HepG2 (cell line): ENCODE results near the gene SGPL1. TPM values are rescaled to one million over a fixed set of nuclear protein-coding genes. Genes with fewer than 3 reads are reported as not detected.

Source experiments
- ATAC-seq: fragments of 200-7000 bp; cut with Tn5 transposase; 3 replicates; pipeline ENCODE4 v1.9.1; 2020; ENCODE audit warnings: mild to moderate bottlenecking, moderate library complexity
- BruUV-seq: library from RNA; stranded (reverse); fragments of 400-500 nt; replicated peaks from 2 replicates; lab custom pipeline; 2021; lab: Mats Ljungman, UMichigan
- CTCF ChIA-PET: fragments of 300-600 bp; formaldehyde crosslinking; extraction: SDS; loops from one replicate; lab custom pipeline; 2021; ENCODE audit warnings: low total read pairs, inconsistent platforms, low intra/inter-chr PET ratio; lab: Yijun Ruan, JAX
- POLR2A ChIA-PET: fragments of 350-600 bp; sonication (Branson Sonifier 250); formaldehyde crosslinking; loops from one replicate; lab custom pipeline; 2020; ENCODE audit warnings: antibody characterized with exemption, inconsistent platforms; lab: Yijun Ruan, JAX
- DNase-seq: peaks from one replicate; pipeline ENCODE4 v3.0.0-alpha.2; 2015; ENCODE audit warnings: low spot score
- FAIRE-seq: peaks from 3 replicates; lab custom pipeline; 2011; peaks lifted over from hg19 to GRCh38; lab: Jason Lieb, UNC
- H2AFZ ChIP-seq: one replicate; pipeline ENCODE4 v1.6.1; 2011; ENCODE audit warnings: low read length, inconsistent platforms
- H3K27ac ChIP-seq: fragments of 300-600 bp; 3 replicates; pipeline ENCODE4 v1.8.0; 2011; ENCODE audit warnings: mixed run types, mild to moderate bottlenecking, mixed read lengths, low read length, inconsistent platforms; ENCODE audit not compliant: insufficient read depth; ENCODE audit errors: extremely low read length
- H3K27me3 ChIP-seq, 2 experiments: fragments of 200-600 bp in 1 of 2; 2 replicates in 1 of 2; 3 replicates in 1 of 2; pipeline versions ENCODE4 v1.6.0 to v1.8.0; 2011; ENCODE audit warnings: low read length in 2 of 2, mild to moderate bottlenecking in 2 of 2, moderate library complexity in 2 of 2, inconsistent platforms in 1 of 2; ENCODE audit not compliant: insufficient read depth in 2 of 2, control insufficient read depth in 1 of 2
- H3K36me3 ChIP-seq, 2 experiments: fragments of 200-600 bp in 1 of 2; replicated peaks in 1 of 2; 2 replicates in 1 of 2; 3 replicates in 1 of 2; pipeline versions ENCODE4 v1.5.1 to v1.8.0; 2011; ENCODE audit warnings: low read length in 2 of 2, inconsistent platforms in 1 of 2; ENCODE audit not compliant: insufficient read depth in 2 of 2, control insufficient read depth in 1 of 2
- H3K4me1 ChIP-seq: 2 replicates; pipeline ENCODE4 v1.5.1; 2012; ENCODE audit warnings: low read length, inconsistent platforms; ENCODE audit not compliant: insufficient read depth
- H3K4me2 ChIP-seq: 2 replicates; pipeline ENCODE4 v1.6.0; 2011; ENCODE audit warnings: low read depth, low read length, inconsistent platforms
- H3K4me3 ChIP-seq, 3 experiments: fragments of 200-600 bp in 1 of 3; sonication (generic), shearing (Covaris generic) in 1 of 3; replicated peaks in 1 of 3; 2 replicates each; pipeline ENCODE4 v1.5.1; 2011 to 2016; ENCODE audit warnings: low read length in 3 of 3, inconsistent platforms in 2 of 3, low read depth in 2 of 3, mild to moderate bottlenecking in 2 of 3, control low read depth in 1 of 3, mixed read lengths in 1 of 3; ENCODE audit not compliant: insufficient read depth in 1 of 3
- H3K79me2 ChIP-seq: one replicate; pipeline ENCODE4 v1.6.1; 2011; ENCODE audit warnings: low read length, inconsistent platforms; ENCODE audit not compliant: insufficient read depth
- H3K9ac ChIP-seq: 2 replicates; pipeline ENCODE4 v1.6.0; 2011; ENCODE audit warnings: mild to moderate bottlenecking, low read depth, low read length, inconsistent platforms; ENCODE audit not compliant: insufficient read depth
- H3K9me3 ChIP-seq: 2 replicates; pipeline ENCODE4 v1.5.1; 2012; ENCODE audit warnings: mild to moderate bottlenecking, low read length
- H4K20me1 ChIP-seq: 2 replicates; pipeline ENCODE4 v1.6.0; 2011; ENCODE audit warnings: inconsistent platforms, mild to moderate bottlenecking, low read length, moderate library complexity; ENCODE audit not compliant: insufficient read depth
- GFI1 ChIP-seq: sonication (generic); formaldehyde crosslinking; IDR thresholded peaks from 2 replicates; pipeline ENCODE4 v1.5.0; 2020; ENCODE audit warnings: missing genetic modification reagents, mild to moderate bottlenecking, borderline replicate concordance
- JUNB ChIP-seq: sonication (generic); formaldehyde crosslinking; IDR thresholded peaks from 2 replicates; pipeline ENCODE4 v1.8.0; 2022; ENCODE audit warnings: missing genetic modification reagents, mild to moderate bottlenecking, borderline replicate concordance
- KDM5B ChIP-seq: sonication (generic); formaldehyde crosslinking; IDR thresholded peaks from 2 replicates; pipeline ENCODE4 v1.4.0; 2020; ENCODE audit warnings: missing genetic modification reagents, mild to moderate bottlenecking, borderline replicate concordance
- PRDM10 ChIP-seq: sonication (generic); formaldehyde crosslinking; IDR thresholded peaks from 2 replicates; pipeline ENCODE4 v1.4.0; 2020; ENCODE audit warnings: low read depth, missing genetic modification reagents
- SATB2 ChIP-seq: sonication (generic); formaldehyde crosslinking; IDR thresholded peaks from 2 replicates; pipeline ENCODE4 v1.5.0; 2020; ENCODE audit warnings: missing genetic modification reagents
- SMYD3 ChIP-seq: sonication (generic); formaldehyde crosslinking; IDR thresholded peaks from 2 replicates; pipeline ENCODE4 v1.8.1; 2023; ENCODE audit warnings: mild to moderate bottlenecking, missing genetic modification reagents
- ZBTB26 ChIP-seq: IDR thresholded peaks from 2 replicates; pipeline ENCODE4 v1.6.1; 2016; ENCODE audit warnings: missing compliant biosample characterization, missing genetic modification reagents, borderline replicate concordance
- ZNF33A ChIP-seq: sonication (generic); formaldehyde crosslinking; IDR thresholded peaks from 2 replicates; pipeline ENCODE4 v1.5.1; 2020; ENCODE audit warnings: missing genetic modification reagents, mild to moderate bottlenecking, moderate library complexity, borderline replicate concordance
- ZNF350 ChIP-seq: sonication (generic); formaldehyde crosslinking; IDR thresholded peaks from 2 replicates; pipeline ENCODE4 v1.4.0; 2020; ENCODE audit warnings: mild to moderate bottlenecking, low read depth, missing genetic modification reagents, borderline replicate concordance
- ZNF597 ChIP-seq: sonication (generic); formaldehyde crosslinking; IDR thresholded peaks from 2 replicates; pipeline ENCODE4 v1.5.0; 2020; ENCODE audit warnings: missing genetic modification reagents
- ZNF7 ChIP-seq: IDR thresholded peaks from 2 replicates; pipeline ENCODE4 v1.6.1; 2016; ENCODE audit warnings: missing biosample characterization, missing genetic modification reagents
- ZNF839 ChIP-seq: sonication (generic); formaldehyde crosslinking; IDR thresholded peaks from 2 replicates; pipeline ENCODE4 v1.4.0; 2020; ENCODE audit warnings: missing genetic modification reagents, mild to moderate bottlenecking, borderline replicate concordance
- WGBS: methylation state at CpG from one replicate; pipeline ENCODE4 v1.1.6; 2017; ENCODE audit warnings: low lambda C conversion rate; 5-methylcytosine and 5-hydroxymethylcytosine counted together
- in situ Hi-C: cut with HindIII; loops from 2 replicates; pipeline ENCODE4 v1.10.0; 2017; ENCODE audit warnings: low pct_unique_long_range_greater_than_20kb; ENCODE audit not compliant: extremely low pct_ligation_motif_present
- intact Hi-C: fragments of 100-400 bp; cut with micrococcal nuclease; formaldehyde crosslinking; loops from one replicate; pipeline ENCODE4 v1.10.0; 2022; ENCODE audit not compliant: unreplicated experiment
- polyA plus RNA-seq, 8 experiments: library from polyadenylated mRNA; depleted of rRNA in 3 of 8; stranded (reverse) in 7 of 8; unstranded in 1 of 8; fragments of >200 nt; fragmentation: Illumina TruSeq in 4 of 8; extraction: Trizol in 4 of 8; gene quantifications; 2 replicates each; pipeline versions ENCODE4 v1.2.1 to v1.2.3, GENCODE V29; 2011 to 2016; ENCODE audit warnings: low read depth in 4 of 8, missing spikeins in 1 of 8, mixed read lengths in 1 of 8; ENCODE audit not compliant: insufficient read depth in 1 of 8
- total RNA-seq, 5 experiments: library from RNA; depleted of rRNA; stranded (reverse); fragments of >200 nt; fragmentation: Illumina TruSeq; extraction: Trizol; gene quantifications; 2 replicates each; pipeline ENCODE4 v1.2.3, GENCODE V29; 2016; ENCODE audit warnings: low read depth in 1 of 5
- TF ChIP-seq, protein P1 (sequence below): IDR thresholded peaks from 2 replicates; pipeline ENCODE4 v1.6.1; 2016; ENCODE audit warnings: low read depth, control low read depth
- TF ChIP-seq, protein P2 (sequence below): sonication (generic); formaldehyde crosslinking; IDR thresholded peaks from 2 replicates; pipeline ENCODE4 v1.9.0; 2021; ENCODE audit warnings: missing genetic modification reagents, borderline replicate concordance

Gene SGPL1
- total and polyA plus RNA-seq, 2 of the 13 experiments (the other 11 are each of a cell fraction or from before 2014, with no cell fraction given), result 17.6 to 25.0 TPM

GRCh38 chr10:70872291-70872690 is 56.5 kb downstream of the SGPL1 start:
- ChIA-PET CTCF (no interaction called here), POLR2A (no interaction called here)
- FAIRE-seq (no peak), ATAC-seq (no peak), DNase-seq (no peak)
- Histone ChIP-seq H2AFZ (no peak overlapping the region), H3K4me2 (no peak overlapping the region), H3K9ac (no peak overlapping the region), H3K9me3 (no peaks in the 10 kb centered on the region), H3K79me2 (no peaks in the 10 kb centered on the region), H3K4me1 (peaks cover 7% of the 10 kb centered on the region; the same call in 1 of the 2 replicates), H3K27me3 (no peaks in the 10 kb centered on the region), H3K36me3 (peaks cover 10 to 25% of the 10 kb centered on the region in 2 experiments), H3K27ac (no peak overlapping the region), H4K20me1 (no peaks in the 10 kb centered on the region), H3K4me3 (no peak overlapping the region)
- no peak for TF ChIP-seq ZNF33A (CRISPR knock-in tag)
- no peak for TF ChIP-seq ZNF350 (CRISPR knock-in tag)
- TF ChIP-seq ZNF839 (CRISPR knock-in tag), result no peak
- no peak for TF ChIP-seq ZNF597 (CRISPR knock-in tag)
- TF ChIP-seq, protein P1, sequence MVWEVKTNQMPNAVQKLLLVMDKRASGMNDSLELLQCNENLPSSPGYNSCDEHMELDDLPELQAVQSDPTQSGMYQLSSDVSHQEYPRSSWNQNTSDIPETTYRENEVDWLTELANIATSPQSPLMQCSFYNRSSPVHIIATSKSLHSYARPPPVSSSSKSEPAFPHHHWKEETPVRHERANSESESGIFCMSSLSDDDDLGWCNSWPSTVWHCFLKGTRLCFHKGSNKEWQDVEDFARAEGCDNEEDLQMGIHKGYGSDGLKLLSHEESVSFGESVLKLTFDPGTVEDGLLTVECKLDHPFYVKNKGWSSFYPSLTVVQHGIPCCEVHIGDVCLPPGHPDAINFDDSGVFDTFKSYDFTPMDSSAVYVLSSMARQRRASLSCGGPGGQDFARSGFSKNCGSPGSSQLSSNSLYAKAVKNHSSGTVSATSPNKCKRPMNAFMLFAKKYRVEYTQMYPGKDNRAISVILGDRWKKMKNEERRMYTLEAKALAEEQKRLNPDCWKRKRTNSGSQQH (CRISPR knock-in tag), result no peak
- TF ChIP-seq ZNF7 (CRISPR knock-in tag), result no peak
- TF ChIP-seq GFI1 (CRISPR knock-in tag), result no peak
- no peak for TF ChIP-seq ZBTB26 (CRISPR knock-in tag)
- TF ChIP-seq PRDM10 (CRISPR knock-in tag), result no peak
- TF ChIP-seq, protein P2, sequence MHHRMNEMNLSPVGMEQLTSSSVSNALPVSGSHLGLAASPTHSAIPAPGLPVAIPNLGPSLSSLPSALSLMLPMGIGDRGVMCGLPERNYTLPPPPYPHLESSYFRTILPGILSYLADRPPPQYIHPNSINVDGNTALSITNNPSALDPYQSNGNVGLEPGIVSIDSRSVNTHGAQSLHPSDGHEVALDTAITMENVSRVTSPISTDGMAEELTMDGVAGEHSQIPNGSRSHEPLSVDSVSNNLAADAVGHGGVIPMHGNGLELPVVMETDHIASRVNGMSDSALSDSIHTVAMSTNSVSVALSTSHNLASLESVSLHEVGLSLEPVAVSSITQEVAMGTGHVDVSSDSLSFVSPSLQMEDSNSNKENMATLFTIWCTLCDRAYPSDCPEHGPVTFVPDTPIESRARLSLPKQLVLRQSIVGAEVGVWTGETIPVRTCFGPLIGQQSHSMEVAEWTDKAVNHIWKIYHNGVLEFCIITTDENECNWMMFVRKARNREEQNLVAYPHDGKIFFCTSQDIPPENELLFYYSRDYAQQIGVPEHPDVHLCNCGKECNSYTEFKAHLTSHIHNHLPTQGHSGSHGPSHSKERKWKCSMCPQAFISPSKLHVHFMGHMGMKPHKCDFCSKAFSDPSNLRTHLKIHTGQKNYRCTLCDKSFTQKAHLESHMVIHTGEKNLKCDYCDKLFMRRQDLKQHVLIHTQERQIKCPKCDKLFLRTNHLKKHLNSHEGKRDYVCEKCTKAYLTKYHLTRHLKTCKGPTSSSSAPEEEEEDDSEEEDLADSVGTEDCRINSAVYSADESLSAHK (CRISPR knock-in tag), result no peak
- TF ChIP-seq SATB2 (CRISPR knock-in tag), result no peak
- no peak for TF ChIP-seq SMYD3
- no peak for TF ChIP-seq JUNB
- no peak for TF ChIP-seq KDM5B (CRISPR knock-in tag)
- no TSS peak for BruUV-seq
- intact Hi-C loops (no loop called here), in situ Hi-C loops (no loop called here)
- WGBS, result 93% methylated on average over 7 of the region's 7 CpGs
